ENCODE measurements around the gene SLC25A24.
"Not testable (repeated sequence)": the region's sequence is repeated elsewhere in the genome, so short reads cannot be mapped to it uniquely, and the experiment has no call there.

Gene SLC25A24

DNA sequence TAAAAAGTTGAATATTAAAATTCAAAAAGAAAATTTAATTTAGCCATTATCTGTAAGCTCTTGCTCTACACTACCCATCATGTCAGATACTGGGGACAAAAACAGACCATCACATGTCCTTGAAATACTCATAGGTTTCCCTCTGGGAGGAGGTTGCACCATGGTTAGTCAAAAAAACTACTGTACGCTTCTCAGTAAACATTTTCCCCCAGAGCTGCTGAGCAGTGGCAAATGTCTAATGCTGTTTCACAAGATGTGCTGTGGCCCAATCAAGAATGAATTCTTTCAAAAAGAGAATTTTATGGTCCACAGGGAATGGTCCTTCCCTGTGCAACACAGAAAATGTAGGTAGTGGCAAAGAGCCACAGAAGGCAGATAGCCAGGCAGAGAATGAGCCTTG lies 6.1 kb downstream of the SLC25A24 start:
- DNase-seq, result no peak

DNA sequence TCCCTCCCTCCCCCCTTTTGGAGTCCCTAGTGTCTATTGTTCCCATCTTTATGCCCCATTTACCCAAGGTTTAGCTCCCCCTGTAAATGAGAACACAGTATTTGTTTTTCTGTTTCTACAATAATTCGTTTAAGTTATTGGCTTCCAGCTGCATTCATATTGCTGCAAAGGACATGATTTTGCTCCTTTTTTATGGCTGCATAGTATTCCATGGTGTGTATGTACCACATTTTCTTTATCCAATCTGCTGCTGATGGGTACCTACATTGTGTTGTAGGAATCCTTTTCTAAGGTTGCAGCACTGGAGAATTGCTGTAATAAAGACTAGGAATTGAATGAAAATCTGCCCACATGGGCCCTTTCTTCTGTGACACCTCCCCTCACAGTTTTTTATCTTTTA lies 6.8 kb downstream of the SLC25A24 start:
- DNase-seq, result no peak

DNA sequence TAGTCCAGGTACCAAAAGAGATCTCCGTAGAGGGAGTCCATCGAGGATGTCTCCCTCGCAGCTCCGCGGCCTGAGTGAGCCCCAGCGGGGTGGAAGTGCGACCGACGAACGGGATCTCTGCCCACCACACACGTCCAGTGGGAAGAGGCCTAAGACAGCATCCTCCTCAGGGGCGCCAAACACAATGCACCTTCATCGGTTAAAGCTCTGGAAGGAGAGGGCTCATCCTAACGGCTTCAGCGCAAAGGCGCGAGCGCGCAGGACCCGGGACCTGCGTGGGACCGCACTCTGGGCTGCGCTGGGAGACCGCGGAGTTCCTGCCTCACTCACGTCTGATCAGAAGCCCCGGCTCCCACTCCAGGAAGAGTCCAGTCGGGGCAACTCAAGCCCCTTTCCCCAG lies 7.6 kb downstream of the SLC25A24 start:
- no peak for DNase-seq

DNA sequence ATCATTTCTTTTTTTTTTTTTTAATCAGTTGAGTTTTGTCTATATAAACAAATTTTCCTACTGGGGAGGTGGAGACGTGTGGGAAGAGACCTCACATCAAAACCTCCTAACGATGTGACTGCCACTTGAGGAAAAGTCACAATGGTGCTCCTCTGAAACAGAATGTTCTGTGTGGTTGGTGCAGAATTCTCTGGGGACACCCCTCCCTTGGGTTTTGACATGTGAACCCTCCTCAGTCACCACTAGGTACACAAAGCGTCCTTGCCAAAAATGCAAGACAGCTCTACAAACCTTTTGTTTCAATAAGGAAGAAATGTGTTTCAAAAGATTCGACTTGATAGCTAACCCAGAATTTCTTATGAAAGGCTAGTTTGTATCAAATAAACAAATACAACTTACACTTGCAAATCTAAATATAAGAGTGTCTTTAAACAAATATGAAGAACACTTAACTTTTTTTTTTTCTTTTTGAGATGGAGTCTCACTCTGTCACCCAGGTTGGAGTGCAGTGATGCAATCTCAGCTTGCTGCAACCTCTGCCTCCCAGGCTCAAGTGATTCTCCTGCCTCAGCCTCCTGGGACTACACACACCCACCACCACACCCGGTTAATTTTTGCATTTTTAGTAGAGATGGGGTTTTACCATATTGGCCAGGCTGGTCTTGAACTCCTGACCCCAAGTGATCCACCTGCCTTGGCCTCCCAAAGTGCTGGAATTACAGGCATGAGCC lies 9.3 kb downstream of the SLC25A24 start:
- DNase-seq, result no peak

DNA sequence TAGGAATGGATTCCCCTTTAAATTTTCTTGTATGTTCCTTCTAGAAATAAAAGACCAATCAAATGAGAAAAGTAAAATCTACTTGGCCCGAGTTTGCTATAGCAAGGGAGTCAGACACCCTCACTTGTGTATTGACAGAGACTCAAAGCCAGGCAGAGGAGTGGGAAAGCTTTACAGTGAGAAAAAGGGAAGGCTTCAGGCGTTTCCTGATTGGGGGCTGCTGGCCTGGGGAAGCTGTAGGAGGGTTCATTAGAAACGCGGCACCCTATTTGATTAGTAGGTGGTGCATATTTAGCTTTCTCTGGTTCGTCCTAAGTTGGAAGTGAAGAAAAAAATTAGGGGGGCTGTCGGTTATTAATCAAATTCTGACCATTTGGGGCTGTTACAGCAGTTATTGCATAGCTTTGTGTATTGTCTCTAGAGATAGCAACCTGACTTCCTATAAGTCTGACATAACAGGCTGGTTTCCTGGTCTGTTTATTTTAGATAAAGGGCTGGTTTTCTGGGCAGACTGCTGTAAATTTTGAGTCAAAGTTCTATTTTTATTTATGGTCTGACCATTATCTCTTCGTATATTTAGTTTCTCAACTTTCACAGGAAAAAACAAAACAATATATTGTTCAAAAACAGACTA lies 10.0 kb downstream of the SLC25A24 start:
- DNase-seq, result no peak

DNA sequence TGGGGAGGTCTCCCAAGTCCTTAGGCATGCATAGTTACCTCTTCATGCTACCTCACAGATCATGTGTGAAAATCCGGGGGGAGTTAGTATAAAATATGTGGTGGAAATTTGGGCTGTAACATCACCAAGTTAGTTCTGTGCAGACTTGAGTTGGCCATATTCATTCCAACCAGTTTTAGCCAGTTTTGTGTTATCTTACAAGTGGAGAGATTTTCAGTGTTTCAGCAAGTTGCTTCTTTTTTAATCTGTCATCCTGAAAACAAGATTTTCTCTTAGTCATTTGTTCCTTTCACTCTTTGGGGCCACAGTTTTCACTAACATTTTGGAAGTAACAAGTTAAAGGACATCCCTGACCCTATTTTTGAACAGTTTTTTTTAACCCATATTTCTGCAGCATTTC lies 11.3 kb downstream of the SLC25A24 start:
- DNase-seq, result no peak

DNA sequence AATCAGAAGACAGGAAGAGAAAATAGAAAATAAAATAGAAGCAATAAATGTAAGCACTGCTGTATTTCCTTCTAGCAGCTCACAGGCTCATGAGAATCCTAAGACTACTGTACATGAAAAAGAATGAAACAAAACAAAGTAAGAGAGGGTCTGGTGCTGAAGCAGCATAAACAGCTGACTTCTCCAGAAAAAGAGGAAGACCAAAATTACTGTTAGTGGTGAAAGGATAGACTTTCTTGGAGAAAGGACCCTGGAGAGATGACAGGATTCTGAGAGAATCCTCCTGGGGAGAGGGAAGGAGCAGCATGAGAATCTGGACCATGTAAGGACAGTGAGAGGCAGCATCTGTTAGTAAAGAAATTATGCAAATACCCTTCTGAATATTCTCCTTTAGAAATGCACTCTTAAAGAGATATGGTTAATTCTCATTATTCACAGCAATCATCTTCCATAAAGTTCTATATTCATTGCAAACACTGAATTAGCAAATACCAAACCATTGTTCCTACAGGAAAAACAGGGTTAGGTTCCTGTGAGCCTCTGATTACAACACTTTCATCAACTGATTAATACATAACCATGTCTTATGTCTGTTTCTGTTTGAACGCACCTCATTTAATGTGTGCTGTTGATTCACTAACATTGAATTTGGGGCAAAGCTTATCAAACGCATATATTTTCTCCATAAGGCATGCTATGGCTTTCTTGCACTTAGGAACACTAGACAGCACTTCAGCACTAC lies 17.0 kb downstream of the SLC25A24 start:
- no peak for DNase-seq

DNA sequence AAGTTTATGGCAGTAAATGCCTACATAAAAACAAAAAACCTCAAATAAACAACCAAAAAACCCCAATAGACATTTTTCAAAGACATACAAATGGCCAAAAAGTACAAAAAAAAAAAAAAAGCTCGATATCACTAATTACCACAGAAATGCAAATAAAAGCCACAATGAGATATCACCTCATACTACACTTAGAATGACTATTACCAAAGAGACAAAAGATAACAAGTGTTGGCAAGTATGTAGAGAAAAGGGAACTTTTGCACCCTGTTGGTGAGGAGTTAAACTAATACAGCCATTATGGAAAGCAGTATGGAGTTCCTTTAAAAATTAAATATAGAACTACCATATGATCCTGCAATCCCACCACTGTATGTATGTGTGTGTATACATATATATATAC lies 21.1 kb downstream of the SLC25A24 start:
- DNase-seq, result no peak

DNA sequence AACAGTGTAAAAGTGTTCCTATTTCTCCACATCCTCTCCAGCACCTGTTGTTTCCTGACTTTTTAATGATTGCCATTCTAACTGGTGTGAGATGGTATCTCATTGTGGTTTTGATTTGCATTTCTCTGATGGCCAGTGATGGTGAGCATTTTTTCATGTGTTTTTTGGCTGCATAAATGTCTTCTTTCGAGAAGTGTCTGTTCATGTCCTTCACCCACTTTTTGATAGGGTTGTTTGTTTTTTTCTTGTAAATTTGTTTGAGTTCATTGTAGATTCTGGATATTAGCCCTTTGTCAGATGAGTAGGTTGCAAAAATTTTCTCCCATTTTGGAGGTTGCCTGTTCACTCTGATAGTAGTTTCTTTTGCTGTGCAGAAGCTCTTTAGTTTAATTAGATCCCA lies 37.7 kb downstream of the SLC25A24 start:
- not testable (repeated sequence) for DNase-seq

DNA sequence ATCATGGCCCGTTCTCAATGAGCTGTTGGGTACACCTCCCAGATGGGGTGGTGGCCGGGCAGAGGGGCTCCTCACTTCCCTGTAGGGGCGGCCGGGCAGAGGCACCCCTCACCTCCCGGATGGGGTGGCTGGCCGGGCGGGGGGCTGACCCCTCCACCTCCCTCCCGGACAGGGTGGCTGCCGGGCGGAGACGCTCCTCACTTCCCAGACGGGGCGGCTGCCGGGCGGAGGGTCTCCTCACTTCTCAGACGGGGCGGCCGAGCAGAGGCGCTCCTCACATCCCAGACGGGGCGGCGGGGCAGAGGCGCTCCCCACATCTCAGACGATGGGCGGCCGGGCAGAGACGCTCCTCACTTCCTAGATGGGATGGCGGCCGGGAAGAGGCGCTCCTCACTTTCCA lies 40.2 kb downstream of the SLC25A24 start:
- not testable (repeated sequence) for DNase-seq

DNA sequence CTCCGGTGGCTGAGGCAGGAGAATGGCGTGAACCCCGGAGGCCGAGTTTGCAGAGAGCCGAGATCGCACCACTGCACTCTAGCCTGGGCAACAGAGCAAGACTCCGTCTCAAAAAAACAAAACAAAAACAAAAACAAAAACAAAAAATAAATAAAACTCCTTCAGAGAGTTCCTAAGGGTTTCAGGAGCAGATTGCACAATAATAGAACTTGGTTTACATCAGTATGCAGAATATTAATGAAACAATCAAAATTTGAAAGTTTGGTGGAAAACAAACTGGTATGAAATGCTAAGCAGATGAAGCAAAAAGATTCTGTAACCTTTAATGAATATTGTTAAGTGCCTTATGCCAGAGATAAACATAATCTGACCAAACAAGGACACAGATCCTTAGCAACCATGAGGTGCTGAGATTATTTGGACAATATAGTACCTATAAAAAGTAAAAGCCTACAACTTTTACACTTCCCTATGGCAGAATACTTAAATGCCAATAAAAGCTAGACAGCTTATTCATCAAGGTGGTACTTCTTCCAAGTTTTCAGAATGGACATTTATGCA lies 41.2 kb downstream of the SLC25A24 start:
- no peak for DNase-seq

DNA sequence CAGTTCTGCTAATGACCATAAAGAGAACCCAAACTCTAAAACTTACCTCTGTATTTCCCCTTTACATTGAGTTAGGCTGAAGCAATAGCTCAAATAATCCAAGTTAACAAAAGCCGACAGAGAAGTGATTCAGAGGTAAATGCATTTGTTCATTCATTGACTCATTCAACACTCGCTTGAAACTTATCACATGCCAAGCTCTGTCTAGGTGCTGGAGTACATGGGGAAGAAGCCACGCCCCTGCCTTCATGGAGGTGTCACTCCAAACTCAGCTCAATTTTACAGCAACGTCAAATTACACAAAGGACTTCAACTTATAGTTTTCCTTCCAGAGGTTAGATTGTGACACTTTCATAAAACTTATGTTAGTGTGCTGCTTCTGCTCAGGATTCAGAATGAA lies 45.8 kb downstream of the SLC25A24 start:
- DNase-seq, result no peak

DNA sequence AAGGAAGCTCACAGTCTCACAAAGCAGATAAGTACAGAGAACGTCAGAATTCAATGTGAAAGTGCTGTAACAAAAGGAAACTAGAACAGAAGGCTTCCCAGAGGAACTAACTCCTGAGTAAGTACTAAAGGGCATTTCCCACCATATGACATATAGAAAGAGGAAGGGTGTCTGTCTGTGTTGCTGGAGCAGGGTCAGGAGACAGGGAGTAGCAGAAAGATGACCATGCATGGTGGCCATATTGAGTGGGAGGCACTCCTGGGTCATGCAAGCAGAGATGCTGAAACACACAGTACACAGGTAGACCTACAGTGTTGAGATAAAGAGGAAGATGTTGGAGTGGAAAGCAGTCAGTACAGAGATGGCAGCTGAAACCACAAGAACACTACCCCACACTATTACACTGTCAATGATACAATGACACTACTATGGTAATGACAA lies 47.3 kb downstream of the SLC25A24 start:
- no peak for DNase-seq

DNA sequence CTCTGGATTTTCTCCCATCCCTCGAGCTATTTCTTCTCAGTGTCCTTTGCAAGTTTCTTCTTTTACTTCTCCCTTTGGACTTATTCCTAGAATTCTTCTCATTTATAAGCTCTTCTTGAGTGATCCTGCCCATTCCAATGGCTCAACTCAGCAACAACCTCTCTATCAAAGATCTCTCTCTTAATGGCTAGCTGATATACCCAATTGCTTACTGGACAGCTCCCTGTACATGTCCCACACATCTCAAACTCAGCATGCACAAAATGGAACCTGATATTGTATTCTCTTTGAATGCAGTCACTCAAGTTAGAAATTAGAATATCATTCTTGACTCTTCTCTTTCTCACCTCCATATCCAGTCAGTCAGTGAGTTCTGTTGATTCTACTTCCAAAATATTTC lies 48.6 kb downstream of the SLC25A24 start:
- DNase-seq, result no peak

DNA sequence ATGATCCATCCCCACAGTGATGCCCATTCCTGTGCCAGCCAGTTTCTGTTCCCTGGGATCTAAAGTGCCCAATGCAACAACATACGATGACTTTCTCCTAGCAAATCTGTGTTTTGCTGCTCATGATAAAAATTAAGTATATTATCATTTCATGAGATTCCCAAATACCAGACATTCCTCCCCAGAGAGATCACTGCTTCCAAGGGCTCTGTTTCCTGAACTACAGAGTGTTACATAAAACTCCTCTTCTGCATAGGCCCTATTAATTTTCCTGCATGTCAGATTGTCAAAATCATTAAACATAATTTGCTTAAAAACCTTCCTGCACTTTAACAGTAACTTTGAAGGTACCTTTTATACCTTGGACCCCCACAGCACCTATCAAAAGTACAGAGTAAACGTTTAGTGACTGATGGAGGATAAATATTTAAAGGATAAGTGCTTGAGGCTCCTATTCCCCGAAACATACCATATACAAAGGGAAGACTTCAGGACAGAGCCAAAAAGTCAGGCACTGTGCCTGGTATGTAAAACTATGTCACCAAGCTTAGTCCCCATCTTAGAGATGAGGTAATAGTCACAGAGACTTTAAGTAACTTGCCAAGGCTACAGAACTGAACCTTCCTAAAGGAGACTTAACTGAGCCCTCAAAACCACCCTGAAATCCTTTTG lies 50.2 kb downstream of the SLC25A24 start:
- no peak for DNase-seq

DNA sequence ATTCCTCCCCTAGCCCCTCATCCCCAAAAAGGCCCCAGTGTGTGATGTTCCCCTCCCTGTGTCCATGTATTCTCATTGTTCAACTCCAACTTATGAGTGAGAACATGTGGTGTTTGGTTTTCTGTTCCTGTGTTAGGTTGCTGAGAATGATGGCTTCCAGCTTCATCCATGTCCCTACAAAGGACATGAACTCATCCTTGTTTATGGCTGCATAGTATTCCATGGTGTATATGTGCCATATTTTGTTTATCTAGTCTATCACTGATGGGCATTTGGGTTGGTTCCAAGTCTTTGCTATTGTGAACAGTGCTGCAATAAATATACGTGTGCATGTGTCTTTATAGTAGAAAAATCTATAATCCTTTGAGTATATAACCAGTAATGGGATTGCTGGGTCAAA lies 55.6 kb downstream of the SLC25A24 start:
- not testable (repeated sequence) for DNase-seq

DNA sequence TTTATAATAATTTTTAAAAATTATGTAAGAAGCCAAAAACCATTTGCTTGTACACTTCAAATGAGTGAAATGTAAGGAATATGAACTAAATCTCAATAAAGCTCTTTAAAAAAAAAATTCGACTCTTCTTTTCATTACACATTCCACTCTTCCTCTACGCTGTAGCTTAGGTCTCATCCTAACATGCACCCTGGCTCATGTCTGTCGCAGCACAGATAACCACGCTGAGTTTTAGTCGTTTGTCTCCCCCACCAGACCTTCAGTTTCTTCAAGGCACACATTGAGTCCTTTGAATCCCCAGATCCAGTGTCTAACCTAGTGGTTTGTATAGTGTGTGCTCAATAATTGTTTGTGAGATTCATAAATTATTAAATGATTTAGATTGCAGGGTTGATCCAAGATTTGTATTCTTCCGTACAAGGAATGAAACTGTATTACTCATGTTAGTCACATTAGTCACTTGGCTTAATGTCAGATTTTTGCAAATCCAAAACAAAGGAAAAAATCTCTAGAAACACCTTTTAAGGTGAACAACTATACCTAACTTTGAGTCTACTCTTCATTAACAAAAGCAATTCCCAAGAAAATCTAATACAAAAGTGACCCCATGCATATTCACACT lies 57.3 kb downstream of the SLC25A24 start:
- DNase-seq, result no peak

DNA sequence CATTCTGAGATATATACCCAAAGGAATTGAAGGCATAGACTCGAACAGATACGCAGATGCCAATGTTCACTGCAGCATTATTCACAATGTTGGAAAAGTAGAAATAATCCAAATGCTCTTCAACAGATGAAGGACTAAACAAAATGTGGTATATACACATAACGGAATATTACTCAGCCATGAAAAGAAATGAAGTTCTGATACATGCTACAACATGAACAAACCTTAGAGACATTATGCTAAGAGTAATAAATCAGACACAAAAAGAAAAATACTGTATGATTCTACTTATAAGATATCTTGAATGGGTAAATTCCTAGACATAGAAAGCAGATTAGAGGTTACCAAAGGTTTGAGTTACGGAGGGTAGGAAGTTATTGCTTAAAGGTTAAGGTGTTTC lies 57.9 kb downstream of the SLC25A24 start:
- DNase-seq, result no peak

DNA sequence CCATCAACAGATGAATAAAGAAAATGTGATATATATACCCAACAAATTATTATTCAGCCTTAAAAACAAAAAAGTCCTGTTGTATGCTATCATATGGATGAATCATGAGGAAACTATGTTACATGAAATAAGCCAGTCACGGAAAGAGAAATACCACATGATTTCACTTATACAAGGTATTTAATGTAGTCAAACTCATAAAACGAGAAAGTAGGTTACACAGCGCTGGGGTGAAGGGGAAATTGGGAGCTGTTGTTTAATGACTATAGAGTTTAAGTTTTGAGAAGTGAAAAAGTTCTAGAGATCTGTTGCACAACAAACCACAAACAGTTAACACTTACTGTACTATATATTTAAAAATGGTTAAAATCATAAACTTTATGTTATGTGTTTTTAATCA lies 58.5 kb downstream of the SLC25A24 start:
- DNase-seq, result no peak

DNA sequence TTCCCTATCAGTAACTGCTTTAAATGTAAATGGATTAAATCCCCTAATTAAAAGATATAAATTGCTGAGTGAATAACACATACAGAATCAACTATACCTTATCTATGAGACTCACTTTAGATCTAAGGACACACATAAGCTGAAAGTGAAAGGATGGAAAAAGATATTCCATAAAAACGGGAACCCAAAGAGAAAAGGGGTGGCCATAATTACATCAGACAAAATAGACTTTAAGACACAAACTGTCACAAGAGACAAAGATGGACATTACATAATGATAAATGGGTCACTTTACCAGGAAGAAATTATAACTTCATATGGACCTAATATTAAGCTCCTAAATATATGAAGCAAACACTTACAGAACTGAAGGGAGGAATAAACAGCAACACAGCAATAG lies 59.2 kb downstream of the SLC25A24 start:
- no peak for DNase-seq

DNA sequence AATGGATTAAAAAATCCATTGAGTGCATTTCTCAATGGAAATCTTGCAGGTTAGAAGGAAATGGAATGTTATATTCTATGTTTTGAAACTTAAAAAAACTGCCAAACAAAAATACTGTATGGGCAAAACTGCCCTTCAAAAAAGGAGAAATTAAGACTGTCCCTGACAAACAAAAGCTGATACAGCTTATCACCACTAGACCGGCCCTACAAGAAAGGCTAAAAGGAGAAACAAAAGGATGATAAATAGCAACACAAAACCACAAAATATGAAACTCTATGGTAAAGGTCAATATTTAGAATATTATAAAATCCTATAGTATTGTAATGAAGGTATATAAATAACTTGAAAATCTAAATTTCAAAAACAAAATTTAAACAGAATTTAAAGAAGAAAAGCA lies 60.0 kb downstream of the SLC25A24 start:
- no peak for DNase-seq

DNA sequence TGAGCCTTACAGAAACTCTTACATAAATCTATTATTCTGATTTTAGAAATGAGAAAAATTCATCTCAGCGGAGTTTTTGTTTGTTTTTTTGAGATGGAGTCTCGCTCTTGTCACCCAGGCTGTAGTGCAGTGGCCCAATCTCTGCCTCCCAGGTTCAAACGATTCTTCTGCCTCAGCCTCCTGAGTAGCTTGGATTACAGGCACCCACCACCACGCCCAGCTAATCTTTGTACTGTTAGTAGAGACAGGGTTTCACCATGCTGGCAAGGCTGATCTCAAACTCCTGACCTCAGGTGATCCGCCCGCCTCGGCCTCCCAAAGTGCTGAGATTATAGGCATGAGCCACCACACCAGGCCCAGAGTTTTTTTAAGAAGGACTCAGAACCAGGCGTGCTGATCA lies 60.6 kb downstream of the SLC25A24 start:
- DNase-seq, result not testable (repeated sequence)

DNA sequence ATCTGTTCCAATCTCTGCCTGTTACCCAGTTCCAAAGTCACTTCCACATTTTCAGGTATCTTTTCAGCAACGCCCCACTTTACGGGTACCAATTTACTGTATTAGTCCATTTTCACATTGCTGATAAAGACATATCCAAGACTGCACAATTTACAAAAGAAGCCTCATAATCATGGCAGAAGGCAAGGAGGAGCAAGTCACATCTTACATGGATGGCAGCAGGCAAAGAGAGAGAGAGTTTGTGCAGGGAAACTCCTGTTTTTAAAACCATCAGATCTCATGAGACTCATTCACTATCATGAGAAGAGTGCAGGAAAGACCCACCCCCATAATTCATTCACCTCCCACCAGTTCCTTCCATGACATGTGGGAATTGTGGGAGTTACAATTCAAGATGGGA lies 67.0 kb downstream of the SLC25A24 start:
- not testable (repeated sequence) for DNase-seq

Measured in GDM1 (cell line).